Neutrophil (primary cell): ENCODE measurements around the gene PDE3B.
"Not testable (repeated sequence)": the region's sequence is repeated elsewhere in the genome, so short reads cannot be mapped to it uniquely, and the experiment has no call there.

Experiments used
- H3K27ac ChIP-seq: fragments of 200-600 bp; sonication (generic); 2 replicates; pipeline ENCODE4 v1.5.1; 2016; ENCODE audit warnings: mild to moderate bottlenecking, moderate library complexity
- H3K27me3 ChIP-seq: fragments of 200-600 bp; sonication (generic); 2 replicates; pipeline ENCODE4 v1.6.0; 2016; ENCODE audit warnings: mild to moderate bottlenecking
- H3K36me3 ChIP-seq: fragments of 200-600 bp; sonication (generic); 2 replicates; pipeline ENCODE4 v1.5.1; 2017
- H3K4me1 ChIP-seq, 2 experiments: fragments of 200-600 bp in 1 of 2; sonication (generic) in 1 of 2; 1 replicate in 1 of 2; 2 replicates in 1 of 2; pipeline versions ENCODE4 v1.5.1 to v1.6.1; 2013 to 2016; ENCODE audit warnings: low read depth in 1 of 2, low read length in 1 of 2, mild to moderate bottlenecking in 1 of 2, moderate library complexity in 1 of 2; ENCODE audit not compliant: control insufficient read depth in 1 of 2, insufficient read depth in 1 of 2
- H3K4me3 ChIP-seq, 2 experiments: fragments of 200-600 bp in 1 of 2; sonication (generic) in 1 of 2; 1 replicate in 1 of 2; 2 replicates in 1 of 2; pipeline ENCODE4 v1.5.1; 2013 to 2016; ENCODE audit warnings: low read depth in 1 of 2, low read length in 1 of 2, mild to moderate bottlenecking in 1 of 2, moderate library complexity in 1 of 2
- H3K9me3 ChIP-seq: fragments of 200-600 bp; sonication (generic); 2 replicates; pipeline ENCODE4 v1.5.1; 2016
- TF ChIP-seq, protein P1 (sequence below): fragments of 200-600 bp; sonication (generic); IDR thresholded peaks from 2 replicates; pipeline ENCODE4 v1.5.1; 2016; ENCODE audit warnings: antibody characterized with exemption

Gene PDE3B

DNA sequence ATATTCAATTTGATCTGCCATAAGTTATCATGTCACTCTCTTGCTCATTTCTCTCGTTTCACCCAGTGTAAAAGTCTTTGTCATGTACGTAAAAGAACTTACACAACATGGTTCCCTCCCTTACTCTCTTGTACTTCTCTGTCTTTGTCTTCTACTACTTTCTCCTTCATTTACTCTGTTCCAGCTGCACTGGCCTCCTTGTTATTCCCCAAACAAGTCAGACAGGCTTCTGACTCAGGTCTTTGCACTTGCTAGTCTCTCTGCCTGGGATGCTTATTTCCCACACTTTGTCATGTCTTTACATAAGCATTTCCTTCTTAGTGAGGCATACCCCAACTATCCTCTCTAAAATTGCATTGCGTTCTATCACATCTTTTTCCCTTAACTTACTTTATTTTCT, 131.1 kb downstream of the PDE3B start:
- H3K27ac ChIP-seq = no peak overlapping the region
- peaks cover 8% of the 10 kb centered on the region for H3K36me3 ChIP-seq
- no peaks in the 10 kb centered on the region for H3K4me1 ChIP-seq
- TF ChIP-seq, protein P1, sequence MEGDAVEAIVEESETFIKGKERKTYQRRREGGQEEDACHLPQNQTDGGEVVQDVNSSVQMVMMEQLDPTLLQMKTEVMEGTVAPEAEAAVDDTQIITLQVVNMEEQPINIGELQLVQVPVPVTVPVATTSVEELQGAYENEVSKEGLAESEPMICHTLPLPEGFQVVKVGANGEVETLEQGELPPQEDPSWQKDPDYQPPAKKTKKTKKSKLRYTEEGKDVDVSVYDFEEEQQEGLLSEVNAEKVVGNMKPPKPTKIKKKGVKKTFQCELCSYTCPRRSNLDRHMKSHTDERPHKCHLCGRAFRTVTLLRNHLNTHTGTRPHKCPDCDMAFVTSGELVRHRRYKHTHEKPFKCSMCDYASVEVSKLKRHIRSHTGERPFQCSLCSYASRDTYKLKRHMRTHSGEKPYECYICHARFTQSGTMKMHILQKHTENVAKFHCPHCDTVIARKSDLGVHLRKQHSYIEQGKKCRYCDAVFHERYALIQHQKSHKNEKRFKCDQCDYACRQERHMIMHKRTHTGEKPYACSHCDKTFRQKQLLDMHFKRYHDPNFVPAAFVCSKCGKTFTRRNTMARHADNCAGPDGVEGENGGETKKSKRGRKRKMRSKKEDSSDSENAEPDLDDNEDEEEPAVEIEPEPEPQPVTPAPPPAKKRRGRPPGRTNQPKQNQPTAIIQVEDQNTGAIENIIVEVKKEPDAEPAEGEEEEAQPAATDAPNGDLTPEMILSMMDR = no peak
- no peaks in the 10 kb centered on the region for H3K9me3 ChIP-seq
- H3K27me3 ChIP-seq = no peaks in the 10 kb centered on the region
- no peak overlapping the region for H3K4me3 ChIP-seq

DNA sequence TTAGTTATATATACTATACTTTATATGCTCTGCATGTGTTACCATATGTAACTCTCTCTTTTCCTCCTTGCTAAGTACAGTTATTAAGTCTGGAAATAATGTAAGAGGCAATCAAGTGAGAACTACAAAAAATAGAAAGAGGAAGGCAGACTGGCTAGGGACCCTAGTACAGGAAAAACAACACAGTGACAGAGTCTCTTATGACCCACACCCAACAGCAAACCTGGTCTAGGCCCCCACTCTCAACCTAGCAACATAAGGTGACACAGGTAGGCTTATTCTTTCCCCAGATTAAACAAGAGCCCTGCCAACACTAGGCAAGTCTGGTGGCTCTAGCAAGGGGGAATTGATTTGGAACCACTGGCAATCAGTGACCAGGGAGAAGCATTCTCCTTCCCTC, 132.3 kb downstream of the PDE3B start:
- Histone ChIP-seq H3K27me3 (no peaks in the 10 kb centered on the region), H3K4me3 (no peak overlapping the region), H3K4me1 (no peaks in the 10 kb centered on the region), H3K9me3 (no peaks in the 10 kb centered on the region), H3K27ac (no peak overlapping the region), H3K36me3 (peaks cover 8% of the 10 kb centered on the region)
- TF ChIP-seq, protein P1 = no peak

DNA sequence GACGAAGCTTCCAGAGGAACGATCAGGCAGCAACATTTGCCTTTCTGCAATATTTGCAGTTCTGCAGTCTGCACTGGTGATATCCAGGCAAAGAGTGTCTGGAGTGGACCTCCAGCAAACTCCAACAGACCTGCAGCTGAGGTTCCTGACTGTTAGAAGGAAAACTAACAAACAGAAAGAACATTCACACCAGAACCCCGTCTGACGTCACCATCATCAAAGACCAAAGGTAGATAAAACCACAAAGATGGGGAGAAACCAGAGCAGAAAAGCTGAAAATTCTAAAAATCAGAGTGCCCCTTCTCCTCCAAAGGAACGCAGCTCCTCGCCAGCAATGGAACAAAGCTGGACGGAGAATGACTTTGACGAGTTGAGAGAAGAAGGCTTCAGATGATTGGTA, 134.9 kb downstream of the PDE3B start:
- H3K36me3 ChIP-seq, H3K4me1 ChIP-seq, H3K4me3 ChIP-seq, H3K9me3 ChIP-seq, H3K27ac ChIP-seq, H3K27me3 ChIP-seq: not testable (repeated sequence)

DNA sequence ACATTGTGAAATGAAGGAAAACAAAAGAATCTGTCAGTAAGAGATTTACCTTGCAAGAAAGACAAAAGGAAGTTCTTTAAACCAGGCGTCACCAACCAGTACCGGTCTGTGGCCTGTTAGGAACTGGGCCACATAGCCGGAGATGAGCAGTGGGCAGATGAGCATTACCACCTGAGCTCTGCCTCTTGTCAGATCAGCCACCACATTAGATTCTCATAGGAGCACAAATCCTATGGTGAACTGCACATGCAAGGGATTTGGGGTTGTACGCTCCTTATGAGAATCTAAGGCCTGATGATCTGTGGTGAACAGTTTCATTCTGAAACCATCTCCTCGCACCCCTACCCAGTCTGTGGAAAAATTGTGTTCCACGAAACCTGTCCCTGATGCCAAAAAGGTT, 140.2 kb downstream of the PDE3B start:
- peak overlapping the region; percentile 60 for H3K27ac ChIP-seq
- H3K36me3 ChIP-seq = peaks cover 7% of the 10 kb centered on the region
- TF ChIP-seq, protein P1 = no peak
- H3K4me3 ChIP-seq = no peak overlapping the region
- no peaks in the 10 kb centered on the region for H3K27me3 ChIP-seq
- no peaks in the 10 kb centered on the region for H3K9me3 ChIP-seq
- peaks cover 11 to 16% of the 10 kb centered on the region in 2 experiments for H3K4me1 ChIP-seq

DNA sequence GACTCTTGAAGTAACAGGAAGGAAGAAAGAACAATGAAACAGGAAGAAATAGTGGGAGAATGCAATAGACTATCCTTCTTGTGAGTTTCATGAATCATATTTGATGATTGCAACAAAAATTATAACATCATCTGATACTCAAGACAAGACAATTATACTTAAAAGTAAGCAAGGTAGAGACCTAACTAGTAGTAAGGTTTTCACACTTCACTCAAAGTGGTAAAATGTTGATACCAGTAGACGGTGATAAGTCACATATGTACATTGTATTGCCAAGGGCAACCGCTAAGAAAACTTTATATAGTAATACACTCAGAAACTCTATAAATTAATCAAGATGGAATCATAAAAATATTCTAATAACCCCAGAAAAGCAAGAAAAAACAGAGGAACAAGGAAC, 140.6 kb downstream of the PDE3B start:
- TF ChIP-seq, protein P1 = no peak

DNA sequence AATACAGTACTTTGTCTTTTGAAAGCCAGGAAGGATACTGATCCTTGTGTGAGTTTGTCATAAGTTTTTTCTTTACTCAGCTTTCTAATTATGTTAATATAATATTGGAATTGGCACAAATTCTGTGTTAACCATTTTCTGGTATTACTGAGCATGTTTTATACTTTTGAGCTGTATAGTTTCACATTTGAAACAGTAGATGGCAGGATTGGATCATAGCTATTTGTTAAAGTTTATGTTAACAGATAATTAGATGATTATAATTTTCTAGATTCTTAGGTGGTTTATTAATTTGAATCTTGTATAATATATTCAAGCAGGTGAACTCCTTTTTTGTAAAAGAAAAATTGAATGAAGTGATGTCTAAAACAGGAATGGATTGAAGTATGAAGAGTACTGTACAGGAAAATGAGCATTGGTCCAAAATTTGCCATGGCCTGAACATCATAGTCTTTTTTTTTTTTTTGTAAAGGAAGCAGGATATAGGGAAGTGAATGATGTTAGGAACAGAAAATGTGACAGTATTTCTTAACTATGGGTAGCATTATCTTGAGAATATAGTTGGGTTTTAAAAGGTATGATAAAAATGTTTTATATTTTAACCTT, 146.4 kb downstream of the PDE3B start:
- no peaks in the 10 kb centered on the region for H3K9me3 ChIP-seq
- TF ChIP-seq, protein P1 = no peak
- no peaks in the 10 kb centered on the region for H3K27me3 ChIP-seq
- peaks cover 25% of the 10 kb centered on the region for H3K36me3 ChIP-seq
- peaks cover 0 to 2% of the 10 kb centered on the region in 2 experiments for H3K4me1 ChIP-seq
- no peak overlapping the region for H3K4me3 ChIP-seq
- H3K27ac ChIP-seq = no peak overlapping the region

More for the DNA sequence above, 140.6 kb downstream of the PDE3B start:
- peaks cover 12% of the 10 kb centered on the region for H3K36me3 ChIP-seq
- H3K27me3 ChIP-seq = no peaks in the 10 kb centered on the region
- no peaks in the 10 kb centered on the region for H3K9me3 ChIP-seq
- H3K4me1 ChIP-seq = peaks cover 11 to 16% of the 10 kb centered on the region in 2 experiments
- peak overlapping the region; percentile 60 for H3K27ac ChIP-seq
- no peak overlapping the region for H3K4me3 ChIP-seq
